ENCODE data around the gene MPP3. TPM values are rescaled to one million over a fixed set of nuclear protein-coding genes. Genes with fewer than 3 reads are reported as not detected.

The MPP3 gene
- total and polyA plus RNA-seq, 3 donors from 2014 or later: 5.9 to 18.2 (median 16.7) TPM

- H3K4me1 ChIP-seq: no peaks in the 10 kb centered on the region
- 96% methylated on average over 3 of the region's 3 CpGs; no CpG with 5 or more reads in 1 of the 2 donors for WGBS, 2 donors
- no peak overlapping the region for H3K4me3 ChIP-seq
- H3K9me3 ChIP-seq: no peaks in the 10 kb centered on the region
- H3K36me3 ChIP-seq (ENCODE audit: low read depth, missing control alignments): no peaks in the 10 kb centered on the region
- TF ChIP-seq CTCF (IDR thresholded peaks at IDR 0.05): no peak
- TF ChIP-seq POLR2A (IDR thresholded peaks at IDR 0.05): no peak
- H3K27me3 ChIP-seq: no peaks in the 10 kb centered on the region
- intact Hi-C loops (cut with DNase I; ENCODE audit: low total_unique reads): no loop called here
- H3K27ac ChIP-seq: no peak overlapping the region
- DNase-seq: no peak
Measured at GRCh38 chr17:43813386-43813785, 19.6 kb downstream of the MPP3 start.

- Histone ChIP-seq H3K9me3 (no peaks in the 10 kb centered on the region), H3K4me3 (no peak overlapping the region), H3K4me1 (no peaks in the 10 kb centered on the region), H3K36me3 (ENCODE audit: low read depth, missing control alignments) (no peaks in the 10 kb centered on the region), H3K27ac (no peak overlapping the region), H3K27me3 (no peaks in the 10 kb centered on the region)
- TF ChIP-seq POLR2A (IDR thresholded peaks at IDR 0.05): no peak
- no peak for TF ChIP-seq CTCF (IDR thresholded peaks at IDR 0.05)
- WGBS, 2 donors: 84 to 90% methylated on average over 6 to 10 of the region's 10 CpGs
- DNase-seq: no peak
- intact Hi-C loops (cut with DNase I; ENCODE audit: low total_unique reads): no loop called here
Measured at GRCh38 chr17:43812396-43813265, 20.3 kb downstream of the MPP3 start.

GRCh38 chr17:43810823-43811222 is 22.1 kb downstream of the MPP3 start:
- H3K36me3 ChIP-seq (ENCODE audit: low read depth, missing control alignments): no peaks in the 10 kb centered on the region
- WGBS, 2 donors: 90% methylated on average over 5 of the region's 5 CpGs
- no peaks in the 10 kb centered on the region for H3K9me3 ChIP-seq
- no peak for DNase-seq
- no peak overlapping the region for H3K27ac ChIP-seq
- no peak for TF ChIP-seq CTCF (IDR thresholded peaks at IDR 0.05)
- no peak for TF ChIP-seq POLR2A (IDR thresholded peaks at IDR 0.05)
- H3K4me1 ChIP-seq: no peaks in the 10 kb centered on the region
- intact Hi-C loops (cut with DNase I; ENCODE audit: low total_unique reads): no loop called here
- H3K27me3 ChIP-seq: no peaks in the 10 kb centered on the region
- H3K4me3 ChIP-seq: no peak overlapping the region

- no peaks in the 10 kb centered on the region for H3K36me3 ChIP-seq (ENCODE audit: low read depth, missing control alignments)
- intact Hi-C loops (cut with DNase I; ENCODE audit: low total_unique reads): no loop called here
- TF ChIP-seq POLR2A (IDR thresholded peaks at IDR 0.05) (no peak), CTCF (IDR thresholded peaks at IDR 0.05) (no peak)
- no peak overlapping the region for H3K4me3 ChIP-seq
- no peaks in the 10 kb centered on the region for H3K27me3 ChIP-seq
- WGBS, 2 donors: 86 to 88% methylated on average over 4 of the region's 4 CpGs
- DNase-seq: no peak
- H3K9me3 ChIP-seq: no peaks in the 10 kb centered on the region
- H3K4me1 ChIP-seq: no peaks in the 10 kb centered on the region
- H3K27ac ChIP-seq: no peak overlapping the region
Measured at GRCh38 chr17:43810226-43810715, 22.7 kb downstream of the MPP3 start.

Measured in testis (tissue), 3 donors.